Astrocyte of the cerebellum (primary cell): ENCODE data around the gene AOPEP.

Source experiments
- DNase-seq: peaks from one replicate; pipeline ENCODE4 v3.0.0-alpha.2; 2011; ENCODE audit warnings: low read depth
- H3K4me3 ChIP-seq: 2 replicates; pipeline ENCODE4 v1.5.1; 2011; ENCODE audit warnings: mild to moderate bottlenecking, low read depth, low read length, moderate library complexity
- in situ Hi-C: cut with HindIII; loops from 2 replicates; pipeline ENCODE4 v1.10.0; 2017; ENCODE audit warnings: low sequenced_read_pairs
- TF ChIP-seq, protein P1 (sequence below): IDR thresholded peaks from 2 replicates; pipeline ENCODE4 v1.5.1; 2012; ENCODE audit warnings: low read length, low read depth, moderate library complexity, mild to moderate bottlenecking; ENCODE audit errors: missing control alignments

Gene AOPEP

DNA sequence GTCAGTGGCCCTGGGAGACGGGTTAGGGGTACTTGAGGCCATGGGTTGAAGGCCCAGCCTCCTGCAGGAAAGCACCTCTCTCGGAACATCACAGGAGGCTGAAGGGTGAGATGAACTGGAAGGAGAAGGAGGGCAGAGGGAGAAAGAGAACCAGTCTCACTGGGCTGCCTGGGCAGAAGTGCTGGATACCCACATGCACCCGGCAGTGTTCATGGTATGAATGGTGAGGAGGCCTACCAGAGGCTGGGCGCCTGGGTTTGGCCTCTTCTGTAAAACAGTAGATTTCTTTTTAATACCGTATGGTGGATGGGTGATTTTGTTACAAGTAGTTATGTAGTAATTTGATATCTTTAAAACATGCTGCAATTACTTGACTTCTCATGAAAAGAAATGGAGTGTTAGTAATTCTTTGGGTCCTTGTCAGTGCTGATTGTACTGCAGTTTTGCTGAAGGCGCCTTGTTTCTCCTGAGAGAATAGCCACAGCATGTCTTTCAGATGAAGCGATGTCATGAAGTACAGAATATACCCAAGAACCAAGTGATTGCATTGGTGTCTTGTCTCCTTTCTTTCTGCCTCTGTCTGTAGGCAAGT is 332.4 kb downstream of the AOPEP start:
- no peak for DNase-seq
- in situ Hi-C loops: no loop called here
- TF ChIP-seq, protein P1, sequence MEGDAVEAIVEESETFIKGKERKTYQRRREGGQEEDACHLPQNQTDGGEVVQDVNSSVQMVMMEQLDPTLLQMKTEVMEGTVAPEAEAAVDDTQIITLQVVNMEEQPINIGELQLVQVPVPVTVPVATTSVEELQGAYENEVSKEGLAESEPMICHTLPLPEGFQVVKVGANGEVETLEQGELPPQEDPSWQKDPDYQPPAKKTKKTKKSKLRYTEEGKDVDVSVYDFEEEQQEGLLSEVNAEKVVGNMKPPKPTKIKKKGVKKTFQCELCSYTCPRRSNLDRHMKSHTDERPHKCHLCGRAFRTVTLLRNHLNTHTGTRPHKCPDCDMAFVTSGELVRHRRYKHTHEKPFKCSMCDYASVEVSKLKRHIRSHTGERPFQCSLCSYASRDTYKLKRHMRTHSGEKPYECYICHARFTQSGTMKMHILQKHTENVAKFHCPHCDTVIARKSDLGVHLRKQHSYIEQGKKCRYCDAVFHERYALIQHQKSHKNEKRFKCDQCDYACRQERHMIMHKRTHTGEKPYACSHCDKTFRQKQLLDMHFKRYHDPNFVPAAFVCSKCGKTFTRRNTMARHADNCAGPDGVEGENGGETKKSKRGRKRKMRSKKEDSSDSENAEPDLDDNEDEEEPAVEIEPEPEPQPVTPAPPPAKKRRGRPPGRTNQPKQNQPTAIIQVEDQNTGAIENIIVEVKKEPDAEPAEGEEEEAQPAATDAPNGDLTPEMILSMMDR: no peak
- no peak overlapping the region for H3K4me3 ChIP-seq

DNA sequence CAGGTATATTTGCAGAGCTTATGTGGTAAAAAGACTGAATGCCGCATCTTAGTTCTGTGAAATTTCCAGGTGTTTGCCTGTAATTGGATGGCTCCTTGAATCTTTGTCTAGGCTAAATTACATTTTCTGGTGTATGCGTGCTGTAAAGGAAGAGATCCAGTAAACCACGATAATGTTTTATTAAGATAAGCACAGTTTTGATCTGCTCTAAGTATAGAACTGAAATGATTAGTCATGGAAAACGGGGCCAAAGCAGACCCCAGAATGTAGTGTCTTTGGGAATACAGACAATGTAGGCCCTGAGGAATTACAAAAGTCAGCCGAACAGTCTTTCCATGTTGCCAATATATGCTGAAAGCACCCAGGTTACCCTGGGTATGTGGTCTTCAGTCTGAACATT is 333.7 kb downstream of the AOPEP start:
- no peak overlapping the region for H3K4me3 ChIP-seq
- TF ChIP-seq, protein P1: no peak
- DNase-seq: no peak
- in situ Hi-C loops: no loop called here

- in situ Hi-C loops: no loop called here
- no peak for DNase-seq
- TF ChIP-seq, protein P1: no peak
- no peak overlapping the region for H3K4me3 ChIP-seq
Observed at GRCh38 chr9:95060916-95061315, 334.4 kb downstream of the AOPEP start.

GRCh38 chr9:95061916-95062595 is 335.6 kb downstream of the AOPEP start:
- in situ Hi-C loops: no loop called here
- no peak overlapping the region for H3K4me3 ChIP-seq
- no peak for DNase-seq
- TF ChIP-seq, protein P1: no peak

DNA sequence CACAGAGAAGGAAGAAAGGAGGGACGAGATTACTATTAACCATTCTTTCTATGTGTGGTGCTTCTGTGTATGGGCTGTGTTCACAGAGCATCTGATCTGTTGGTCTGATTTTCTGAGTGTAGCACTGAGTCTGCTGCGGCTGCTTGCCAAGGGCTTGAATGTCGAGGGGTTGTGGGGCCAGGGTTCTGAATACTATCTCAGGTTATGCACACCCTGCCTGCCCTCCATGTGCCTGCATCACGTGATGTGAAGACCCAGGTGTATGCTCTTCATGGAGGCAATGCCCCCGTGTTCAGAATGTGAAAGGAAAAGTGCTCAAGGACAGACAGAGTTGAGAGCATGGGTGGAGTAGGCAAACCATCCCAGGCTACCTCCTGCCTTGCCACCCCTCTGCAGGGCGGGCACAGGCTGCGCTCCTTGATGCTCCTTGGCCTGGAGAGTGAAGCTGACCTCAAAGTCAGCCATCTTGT is 336.1 kb downstream of the AOPEP start:
- TF ChIP-seq, protein P1: no peak
- no peak for DNase-seq
- in situ Hi-C loops: no loop called here
- no peak overlapping the region for H3K4me3 ChIP-seq

GRCh38 chr9:95063300-95063699 is 336.8 kb downstream of the AOPEP start:
- H3K4me3 ChIP-seq: no peak overlapping the region
- in situ Hi-C loops: no loop called here
- TF ChIP-seq, protein P1: no peak
- DNase-seq: no peak
